ENCODE measurements around the gene PCDH1.

DNA sequence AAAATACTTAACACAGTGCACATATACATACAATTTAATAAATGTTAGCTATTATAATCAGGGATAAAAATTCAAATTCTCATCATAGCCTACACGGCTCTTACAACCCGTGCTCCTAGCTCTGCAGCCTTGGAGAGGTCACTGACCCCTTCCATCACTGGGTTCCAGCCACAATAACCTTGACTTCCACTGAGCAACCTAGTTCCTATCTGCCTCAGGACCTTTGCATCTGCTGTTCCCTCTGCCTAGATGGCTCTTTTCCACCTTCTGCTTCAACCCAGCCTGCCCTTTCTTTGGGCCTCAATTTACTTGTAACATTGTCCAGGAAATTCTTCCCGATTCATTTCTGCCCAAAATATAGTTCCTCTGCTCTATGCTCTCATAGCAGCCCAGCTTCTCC is 36.6 kb upstream of the PCDH1 start:
- TF ChIP-seq EZH2 (IDR thresholded peaks at IDR 0.05; ENCODE audit: borderline replicate concordance, low read depth, low read length, poor library complexity, severe bottlenecking) (no peak), CTCF (conservative IDR thresholded peaks at IDR 0.05; ENCODE audit: low read depth, low read length) (no peak)

Data from A673 (cell line).